K562 (cell line): Measurements from ENCODE around the gene PSMB2. TPM values are rescaled to one million over a fixed set of nuclear protein-coding genes. Genes with fewer than 3 reads are reported as not detected.

Experiments used
- BRD4 ChIP-seq: fragments of 200-600 bp; sonication (generic); IDR thresholded peaks from 2 replicates; pipeline ENCODE4 v1.6.1; 2017; ENCODE audit warnings: inconsistent platforms
- BRD9 ChIP-seq: fragments of 450-650 bp; IDR thresholded peaks from 2 replicates; pipeline ENCODE4 v1.6.1; 2018; ENCODE audit warnings: low read depth; ENCODE audit not compliant: partially characterized antibody
- CBFB ChIP-seq: sonication (generic); formaldehyde crosslinking; IDR thresholded peaks from 2 replicates; pipeline ENCODE4 v1.4.0; 2020; ENCODE audit warnings: mild to moderate bottlenecking, missing genetic modification reagents
- CC2D1A ChIP-seq: fragments of 450-650 bp; IDR thresholded peaks from 2 replicates; pipeline ENCODE4 v1.6.1; 2017; ENCODE audit warnings: mild to moderate bottlenecking
- EHMT2 ChIP-seq: fragments of 450-650 bp; IDR thresholded peaks from 2 replicates; pipeline ENCODE4 v1.6.1; 2018; ENCODE audit warnings: antibody characterized with exemption
- GABPB1 ChIP-seq: sonication (generic); formaldehyde crosslinking; IDR thresholded peaks from 2 replicates; pipeline ENCODE4 v1.8.0; 2022; ENCODE audit warnings: mild to moderate bottlenecking, missing genetic modification reagents
- KAT2B ChIP-seq: IDR thresholded peaks from one replicate; pipeline ENCODE4 v1.6.1; 2012; ENCODE audit warnings: low read depth, mild to moderate bottlenecking, control low read depth, inconsistent platforms, low read length, moderate library complexity
- KAT8 ChIP-seq: fragments of 450-650 bp; IDR thresholded peaks from 2 replicates; pipeline ENCODE4 v1.6.1; 2016; ENCODE audit warnings: low read depth, mild to moderate bottlenecking
- NCOA2 ChIP-seq, 2 experiments: fragments of 450-650 bp; IDR thresholded peaks; 2 replicates each; pipeline ENCODE4 v1.6.1; 2018; ENCODE audit warnings: mild to moderate bottlenecking in 2 of 2, moderate library complexity in 1 of 2; ENCODE audit not compliant: partially characterized antibody in 2 of 2
- NFATC3 ChIP-seq: fragments of 450-650 bp; IDR thresholded peaks from 2 replicates; pipeline ENCODE4 v1.6.1; 2017; ENCODE audit warnings: mild to moderate bottlenecking
- NR1H2 ChIP-seq: sonication (generic); formaldehyde crosslinking; IDR thresholded peaks from 2 replicates; pipeline ENCODE4 v1.4.0; 2020; ENCODE audit warnings: mild to moderate bottlenecking, missing genetic modification reagents
- PHF8 ChIP-seq: fragments of 200-600 bp; sonication (generic); IDR thresholded peaks from 2 replicates; pipeline ENCODE4 v1.6.1; 2012; ENCODE audit warnings: mixed run types, mild to moderate bottlenecking, inconsistent platforms, low read length, moderate library complexity, borderline replicate concordance
- PPARD ChIP-seq: fragments of 250-450 bp; sonication (Bioruptor Pico); IDR thresholded peaks from 2 replicates; pipeline ENCODE4 v1.8.0; 2022; ENCODE audit warnings: inconsistent platforms, mild to moderate bottlenecking, moderate library complexity
- RNF2 ChIP-seq: sonication (generic); IDR thresholded peaks from 2 replicates; pipeline ENCODE4 v1.6.1; 2016
- TSC22D4 ChIP-seq: fragments of 450-650 bp; IDR thresholded peaks from 2 replicates; pipeline ENCODE4 v1.6.1; 2016; ENCODE audit warnings: missing genetic modification characterization, missing biosample characterization, control low read depth
- YY1 ChIP-seq, 3 experiments: IDR thresholded peaks; 2 replicates each; pipeline ENCODE4 v1.6.1; 2011; ENCODE audit warnings: low read length in 2 of 3, mild to moderate bottlenecking in 2 of 3, moderate library complexity in 2 of 3, borderline replicate concordance in 1 of 3, control low read depth in 1 of 3, low read depth in 1 of 3; ENCODE audit not compliant: insufficient read depth in 3 of 3, insufficient replicate concordance in 2 of 3, control insufficient read depth in 1 of 3, insufficient read length in 1 of 3; ENCODE audit errors: extremely low read depth in 1 of 3
- ZBTB8A ChIP-seq: fragments of 450-650 bp; IDR thresholded peaks from 2 replicates; pipeline ENCODE4 v1.6.1; 2018; ENCODE audit warnings: mild to moderate bottlenecking, moderate library complexity; ENCODE audit not compliant: partially characterized antibody
- ZEB2 ChIP-seq: fragments of 450-650 bp; IDR thresholded peaks from 2 replicates; pipeline ENCODE4 v1.6.1; 2016
- ZNF354B ChIP-seq: fragments of 250-450 bp; sonication (Bioruptor Pico); IDR thresholded peaks from 2 replicates; pipeline ENCODE4 v1.4.0; 2020
- ZNF76 ChIP-seq: fragments of 250-450 bp; sonication (Bioruptor Pico); IDR thresholded peaks from 2 replicates; pipeline ENCODE4 v1.4.0; 2020; ENCODE audit warnings: mild to moderate bottlenecking, moderate library complexity, borderline replicate concordance
- polyA plus RNA-seq, 8 experiments: library from polyadenylated mRNA; depleted of rRNA in 4 of 8; stranded (reverse) in 5 of 8; unstranded in 3 of 8; fragments of >200 nt; fragmentation: Nextera tagmentation in 2 of 8; fragmentation: Illumina TruSeq in 1 of 8; extraction: Ambion mirVana in 2 of 8; extraction: Trizol in 1 of 8; gene quantifications; 2 replicates each; pipeline versions ENCODE4 v1.2.1 to v1.2.3, GENCODE V29; 2011 to 2014; ENCODE audit warnings: inconsistent platforms in 1 of 8, missing spikeins in 1 of 8
- total RNA-seq, 7 experiments: library from RNA; depleted of rRNA in 6 of 7; stranded (reverse); fragments of >200 nt in 6 of 7; fragmentation: Illumina TruSeq in 2 of 7; extraction: Trizol in 2 of 7; gene quantifications; 2 replicates each; pipeline versions ENCODE4 v1.2.1 to v1.2.3, GENCODE V29; 2011 to 2021; ENCODE audit warnings: low replicate concordance in 1 of 7
- TF ChIP-seq, protein P1 (sequence below), 2 experiments: fragments of 150-350 bp in 1 of 2; IDR thresholded peaks; 2 replicates each; pipeline ENCODE4 v1.6.1; 2012 to 2016; ENCODE audit warnings: low read depth in 2 of 2, low read length in 2 of 2, mild to moderate bottlenecking in 1 of 2, moderate library complexity in 1 of 2
- TF ChIP-seq, protein P2 (sequence below): fragments of 450-650 bp; IDR thresholded peaks from 2 replicates; pipeline ENCODE4 v1.6.1; 2016; ENCODE audit warnings: antibody characterized with exemption
- TF ChIP-seq, protein P3 (sequence below): fragments of 250-450 bp; sonication (Bioruptor Pico); IDR thresholded peaks from 2 replicates; pipeline ENCODE4 v1.9.0; 2021; ENCODE audit warnings: mild to moderate bottlenecking

Gene PSMB2
- total and polyA plus RNA-seq, 9 of the 15 experiments (the other 6 are each of a cell fraction or from before 2014, with no cell fraction given): 71.7 to 543 (median 165) TPM

DNA sequence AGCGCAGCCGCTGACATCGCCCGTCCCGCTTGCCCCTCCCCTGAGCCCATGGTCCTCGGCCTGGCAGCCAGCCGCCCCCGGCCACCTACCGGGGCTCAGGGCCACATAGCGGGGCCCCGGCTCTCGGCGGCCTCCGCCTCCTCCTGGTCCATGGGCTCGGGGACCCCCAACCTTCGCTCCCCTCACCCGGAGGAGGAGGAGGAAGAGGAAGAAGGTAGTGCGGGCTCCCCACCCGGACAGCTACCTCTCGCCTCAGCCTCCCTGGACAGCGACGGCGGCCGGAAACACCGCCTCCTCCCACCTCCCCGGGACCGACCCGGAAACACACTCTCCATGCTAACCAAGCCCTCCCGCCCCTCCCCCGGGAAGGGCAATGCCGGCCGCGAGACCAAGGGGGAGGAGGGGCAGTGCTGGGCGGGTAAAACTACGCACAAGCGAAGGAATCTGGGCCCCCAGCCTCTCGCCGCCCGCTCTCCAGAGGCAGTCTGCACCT is 84.2 kb downstream of the PSMB2 start, which contains the start of gene KIAA0319L (continued):
- peak; percentile 9; the same call in 1 of the 2 replicates for TF ChIP-seq RNF2
- TF ChIP-seq BRD4: no peak; the same call in 1 of the 2 replicates
- TF ChIP-seq CC2D1A: 0 out of 2 replicates have a peak, but pooled peaks have one; percentile 13
- no peak for TF ChIP-seq PPARD
- TF ChIP-seq KAT8: no peak
- TF ChIP-seq CBFB (CRISPR knock-in tag): 0 out of 2 replicates have a peak, but pooled peaks have one; percentile 39
- no peak for TF ChIP-seq TSC22D4 (tag)
- TF ChIP-seq, protein P1, sequence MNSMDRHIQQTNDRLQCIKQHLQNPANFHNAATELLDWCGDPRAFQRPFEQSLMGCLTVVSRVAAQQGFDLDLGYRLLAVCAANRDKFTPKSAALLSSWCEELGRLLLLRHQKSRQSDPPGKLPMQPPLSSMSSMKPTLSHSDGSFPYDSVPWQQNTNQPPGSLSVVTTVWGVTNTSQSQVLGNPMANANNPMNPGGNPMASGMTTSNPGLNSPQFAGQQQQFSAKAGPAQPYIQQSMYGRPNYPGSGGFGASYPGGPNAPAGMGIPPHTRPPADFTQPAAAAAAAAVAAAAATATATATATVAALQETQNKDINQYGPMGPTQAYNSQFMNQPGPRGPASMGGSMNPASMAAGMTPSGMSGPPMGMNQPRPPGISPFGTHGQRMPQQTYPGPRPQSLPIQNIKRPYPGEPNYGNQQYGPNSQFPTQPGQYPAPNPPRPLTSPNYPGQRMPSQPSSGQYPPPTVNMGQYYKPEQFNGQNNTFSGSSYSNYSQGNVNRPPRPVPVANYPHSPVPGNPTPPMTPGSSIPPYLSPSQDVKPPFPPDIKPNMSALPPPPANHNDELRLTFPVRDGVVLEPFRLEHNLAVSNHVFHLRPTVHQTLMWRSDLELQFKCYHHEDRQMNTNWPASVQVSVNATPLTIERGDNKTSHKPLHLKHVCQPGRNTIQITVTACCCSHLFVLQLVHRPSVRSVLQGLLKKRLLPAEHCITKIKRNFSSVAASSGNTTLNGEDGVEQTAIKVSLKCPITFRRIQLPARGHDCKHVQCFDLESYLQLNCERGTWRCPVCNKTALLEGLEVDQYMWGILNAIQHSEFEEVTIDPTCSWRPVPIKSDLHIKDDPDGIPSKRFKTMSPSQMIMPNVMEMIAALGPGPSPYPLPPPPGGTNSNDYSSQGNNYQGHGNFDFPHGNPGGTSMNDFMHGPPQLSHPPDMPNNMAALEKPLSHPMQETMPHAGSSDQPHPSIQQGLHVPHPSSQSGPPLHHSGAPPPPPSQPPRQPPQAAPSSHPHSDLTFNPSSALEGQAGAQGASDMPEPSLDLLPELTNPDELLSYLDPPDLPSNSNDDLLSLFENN (IDR thresholded peaks at IDR 0.05; ENCODE audit: low read depth in 2 of 2, low read length in 2 of 2): no peak
- no peak for TF ChIP-seq ZNF354B (CRISPR knock-in tag)
- TF ChIP-seq, protein P2, sequence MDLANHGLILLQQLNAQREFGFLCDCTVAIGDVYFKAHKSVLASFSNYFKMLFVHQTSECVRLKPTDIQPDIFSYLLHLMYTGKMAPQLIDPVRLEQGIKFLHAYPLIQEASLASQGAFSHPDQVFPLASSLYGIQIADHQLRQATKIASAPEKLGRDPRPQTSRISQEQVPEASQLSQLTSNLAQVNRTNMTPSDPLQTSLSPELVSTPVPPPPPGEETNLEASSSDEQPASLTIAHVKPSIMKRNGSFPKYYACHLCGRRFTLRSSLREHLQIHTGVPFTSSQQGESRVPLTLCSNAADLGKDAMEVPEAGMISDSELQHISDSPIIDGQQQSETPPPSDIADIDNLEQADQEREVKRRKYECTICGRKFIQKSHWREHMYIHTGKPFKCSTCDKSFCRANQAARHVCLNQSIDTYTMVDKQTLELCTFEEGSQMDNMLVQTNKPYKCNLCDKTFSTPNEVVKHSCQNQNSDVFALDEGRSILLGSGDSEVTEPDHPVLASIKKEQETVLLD: no peak
- no peak for TF ChIP-seq NFATC3
- no peak for TF ChIP-seq ZBTB8A
- peak; percentile 98 for TF ChIP-seq PHF8
- no peak for TF ChIP-seq NCOA2 (IDR thresholded peaks at IDR 0.05; ENCODE audit: partially characterized antibody in 2 of 2)
- no peak for TF ChIP-seq KAT2B
- peak; percentile 86 for TF ChIP-seq ZEB2
- TF ChIP-seq, protein P3, sequence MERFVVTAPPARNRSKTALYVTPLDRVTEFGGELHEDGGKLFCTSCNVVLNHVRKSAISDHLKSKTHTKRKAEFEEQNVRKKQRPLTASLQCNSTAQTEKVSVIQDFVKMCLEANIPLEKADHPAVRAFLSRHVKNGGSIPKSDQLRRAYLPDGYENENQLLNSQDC (CRISPR knock-in tag): peak; percentile 2; the same call in 1 of the 2 replicates
- TF ChIP-seq ZNF76 (CRISPR knock-in tag): 0 out of 2 replicates have a peak, but pooled peaks have one; percentile 40
- TF ChIP-seq NR1H2 (CRISPR knock-in tag): no peak
- peak; percentile 95 for TF ChIP-seq GABPB1
- 0 out of 2 replicates have a peak, but pooled peaks have one; percentile 48 for TF ChIP-seq EHMT2
- no peak for TF ChIP-seq BRD9
- TF ChIP-seq YY1 (IDR thresholded peaks at IDR 0.05; ENCODE audit: borderline replicate concordance in 1 of 3, control insufficient read depth in 1 of 3, extremely low read depth in 1 of 3, insufficient read depth in 3 of 3, insufficient read length in 1 of 3, insufficient replicate concordance in 2 of 3, low read depth in 1 of 3, low read length in 2 of 3): no peak
